B cell (primary cell): ENCODE measurements around the gene EPM2A. TPM values are rescaled to one million over a fixed set of nuclear protein-coding genes. Genes with fewer than 3 reads are reported as not detected.

Experiments used
- ATAC-seq: fragments of 200-7000 bp; cut with Tn5 transposase; one replicate; pipeline ENCODE4 v1.10.0; 2021; ENCODE audit warnings: low read depth, mild to moderate bottlenecking, moderate number of reproducible peaks, moderate library complexity
- CTCF ChIA-PET: fragments of 350-600 bp; sonication (Branson Sonifier 250); formaldehyde crosslinking; loops from one replicate; lab custom pipeline; 2021; ENCODE audit warnings: antibody characterized with exemption, inconsistent platforms; lab: Charles Lee
- POLR2A ChIA-PET: fragments of 350-600 bp; sonication (Branson Sonifier 250); formaldehyde crosslinking; loops from one replicate; lab custom pipeline; 2021; ENCODE audit warnings: antibody characterized with exemption; lab: Charles Lee
- DNase-seq: peaks from one replicate; pipeline ENCODE4 v3.0.0; 2013
- H2AFZ ChIP-seq: 2 replicates; pipeline ENCODE4 v1.6.1; 2012; ENCODE audit warnings: mild to moderate bottlenecking, low read depth, low read length; ENCODE audit not compliant: insufficient read depth, poor library complexity, severe bottlenecking
- H3K27ac ChIP-seq, 2 donors: 1 replicate in 1 of 2; 2 replicates in 1 of 2; pipeline ENCODE4 v1.5.1; 2012 to 2013; ENCODE audit warnings: low read length in 2 of 2, mild to moderate bottlenecking in 2 of 2, moderate library complexity in 1 of 2
- H3K27me3 ChIP-seq, 4 experiments: fragments of 200-600 bp in 1 of 4; sonication (generic) in 1 of 4; replicated peaks in 1 of 4; 1 replicate in 2 of 4; 2 replicates in 2 of 4; pipeline versions ENCODE4 v1.6.1 to v1.7.0; 2013 to 2016; ENCODE audit warnings: low read length in 3 of 4, mild to moderate bottlenecking in 2 of 4, mixed read lengths in 1 of 4, moderate library complexity in 1 of 4; ENCODE audit not compliant: insufficient read depth in 4 of 4, control insufficient read depth in 3 of 4; ENCODE audit errors: control extremely low read depth in 1 of 4
- H3K36me3 ChIP-seq, 2 experiments: replicated peaks in 1 of 2; 1 replicate in 1 of 2; 2 replicates in 1 of 2; pipeline versions ENCODE4 v1.6.1 to v1.7.1; 2013; ENCODE audit warnings: low read length in 1 of 2; ENCODE audit not compliant: insufficient read depth in 2 of 2, control insufficient read depth in 1 of 2; ENCODE audit errors: control extremely low read depth in 1 of 2, extremely low read depth in 1 of 2
- H3K4me1 ChIP-seq, 2 donors: fragments of 200-600 bp in 1 of 2; sonication (generic) in 1 of 2; 1 replicate in 1 of 2; 2 replicates in 1 of 2; pipeline versions ENCODE4 v1.5.1 to v1.6.1; 2013 to 2017; ENCODE audit warnings: low read length in 2 of 2; ENCODE audit not compliant: control insufficient read depth in 2 of 2, insufficient read depth in 2 of 2
- H3K4me2 ChIP-seq: replicated peaks from 2 replicates; pipeline ENCODE3; 2012; ENCODE audit warnings: mild to moderate bottlenecking, low read depth, low read length; ENCODE audit not compliant: poor library complexity, severe bottlenecking
- H3K4me3 ChIP-seq, 5 experiments: fragments of 200-600 bp in 1 of 5; sonication (generic) in 1 of 5; 1 replicate in 3 of 5; 2 replicates in 2 of 5; pipeline versions ENCODE4 v1.5.1 to v1.7.0; 2011 to 2016; ENCODE audit warnings: low read length in 4 of 5, mild to moderate bottlenecking in 4 of 5, low read depth in 2 of 5, control low read depth in 1 of 5, moderate library complexity in 1 of 5; ENCODE audit not compliant: insufficient read depth in 1 of 5; ENCODE audit errors: control extremely low read depth in 1 of 5, extremely low read depth in 1 of 5
- H3K79me2 ChIP-seq: fragments of 200-600 bp; sonication (generic); one replicate; pipeline ENCODE4 v1.6.0; 2016; ENCODE audit warnings: low read length; ENCODE audit not compliant: control insufficient read depth, insufficient read depth
- H3K9ac ChIP-seq: fragments of 200-600 bp; sonication (generic); 2 replicates; pipeline ENCODE4 v1.6.1; 2017; ENCODE audit warnings: mild to moderate bottlenecking, low read length, moderate library complexity
- H3K9me3 ChIP-seq, 3 donors: one replicate each; pipeline versions ENCODE4 v1.6.1 to v1.7.1; 2013; ENCODE audit warnings: low read length in 2 of 3; ENCODE audit not compliant: control insufficient read depth in 2 of 3, insufficient read depth in 1 of 3; ENCODE audit errors: control extremely low read depth in 1 of 3
- H4K20me1 ChIP-seq: 2 replicates; pipeline ENCODE4 v1.6.0; 2012; ENCODE audit warnings: mild to moderate bottlenecking, low read length; ENCODE audit not compliant: insufficient read depth, control insufficient read depth, poor library complexity, severe bottlenecking
- H3K27ac Mint-ChIP-seq: one replicate; pipeline ENCODE4 v1.8.0; 2021; ENCODE audit warnings: mixed read lengths
- H3K27me3 Mint-ChIP-seq: one replicate; pipeline ENCODE4 v1.8.0; 2021; ENCODE audit warnings: mixed read lengths
- H3K4me1 Mint-ChIP-seq: one replicate; pipeline ENCODE4 v1.8.0; 2021; ENCODE audit warnings: mixed read lengths
- H3K4me3 Mint-ChIP-seq: one replicate; pipeline ENCODE4 v1.8.0; 2021; ENCODE audit warnings: mixed read lengths
- H3K9me3 Mint-ChIP-seq: one replicate; pipeline ENCODE4 v1.8.0; 2022; ENCODE audit warnings: mixed read lengths; ENCODE audit not compliant: insufficient read depth
- CTCF ChIP-seq: fragments of 200-600 bp; IDR thresholded peaks from one replicate; pipeline ENCODE4 v1.8.0; 2022; ENCODE audit warnings: antibody characterized with exemption, mild to moderate bottlenecking
- EZH2 ChIP-seq: IDR thresholded peaks from 2 replicates; pipeline ENCODE4 v1.6.1; 2012; ENCODE audit warnings: borderline replicate concordance, low read depth, mild to moderate bottlenecking, moderate library complexity, low read length; ENCODE audit not compliant: insufficient read depth, poor library complexity, severe bottlenecking
- WGBS: methylation state at CpG from one replicate; pipeline ENCODE4 v1.1.5; 2013; ENCODE audit warnings: missing lambda C conversion rate; ENCODE audit not compliant: insufficient coverage; 5-methylcytosine and 5-hydroxymethylcytosine counted together
- intact Hi-C: fragments of 100-400 bp; cut with micrococcal nuclease; formaldehyde crosslinking; loops from one replicate; pipeline ENCODE4 v1.10.0; 2022
- polyA plus RNA-seq: library from polyadenylated mRNA; depleted of rRNA; stranded (reverse); fragments of >200 nt; gene quantifications from 2 replicates; pipeline ENCODE4 v1.2.3, GENCODE V29; 2012
- total RNA-seq, 2 donors: library from RNA; stranded (reverse); fragments of 120-200 nt in 1 of 2; gene quantifications; 1 replicate in 1 of 2; 2 replicates in 1 of 2; pipeline versions ENCODE4 v1.2.3 to v1.2.4, GENCODE V29; 2013 to 2022

The EPM2A gene
- total and polyA plus RNA-seq, 2 donors (not counting 1 experiment from before 2014, with no cell fraction given): 6.2 to 17.0 TPM

GRCh38 chr6:145643760-145644159 lies 91.6 kb downstream of the EPM2A start:
- Mint-ChIP-seq H3K27me3 (no peaks in the 10 kb centered on the region), H3K4me3 (no peak overlapping the region), H3K4me1 (peaks cover 1% of the 10 kb centered on the region), H3K27ac (no peak overlapping the region), H3K9me3 (no peaks in the 10 kb centered on the region)
- Histone ChIP-seq H3K27me3 (no peaks in the 10 kb centered on the region), H3K36me3 (no peaks in the 10 kb centered on the region), H2AFZ (no peak overlapping the region), H3K4me2 (no peak overlapping the region), H3K4me3 (no peak overlapping the region), H4K20me1 (no peaks in the 10 kb centered on the region), H3K4me1 (no peaks in the 10 kb centered on the region), H3K79me2 (no peaks in the 10 kb centered on the region), H3K9ac (no peak overlapping the region), H3K27ac (no peak overlapping the region), H3K9me3 (no peaks in the 10 kb centered on the region)
- ChIA-PET POLR2A (no interaction called here), CTCF (interaction anchor here (1.0 to 2.2 kb wide), 2 partner anchors 9 to 10 kb away, joined by 4 to 14 read pairs; no protein-coding TSS in a partner anchor)
- no peak for TF ChIP-seq CTCF
- no peak for TF ChIP-seq EZH2
- DNase-seq (no peak), ATAC-seq (no peak)
- no CpG with 5 or more reads among the region's 3 CpGs for WGBS
- intact Hi-C loops: no loop called here

GRCh38 chr6:145633981-145634627 lies 101.2 kb downstream of the EPM2A start:
- no peaks in the 10 kb centered on the region for H3K27me3 ChIP-seq
- H3K9ac ChIP-seq: no peak overlapping the region
- no peak overlapping the region for H2AFZ ChIP-seq
- peaks cover 8% of the 10 kb centered on the region for H3K4me1 Mint-ChIP-seq
- H4K20me1 ChIP-seq: no peaks in the 10 kb centered on the region
- H3K9me3 ChIP-seq: no peaks in the 10 kb centered on the region
- H3K27ac ChIP-seq: no peak overlapping the region
- H3K4me3 ChIP-seq: no peak overlapping the region
- H3K4me2 ChIP-seq: no peak overlapping the region
- H3K36me3 ChIP-seq: peaks cover 0 to 1% of the 10 kb centered on the region in 2 experiments
- 62% methylated on average over 10 of the region's 11 CpGs for WGBS
- TF ChIP-seq CTCF (peak; percentile 98), EZH2 (no peak)
- no peak overlapping the region for H3K4me3 Mint-ChIP-seq
- no peak overlapping the region for H3K27ac Mint-ChIP-seq
- CTCF ChIA-PET: interaction anchor here (0.6 to 3.1 kb wide), 20 partner anchors 10 to 1606 kb away, joined by 3 to 21 read pairs (median 4); no protein-coding TSS in a partner anchor
- intact Hi-C loops: loop anchor here (2.0 to 5.0 kb wide), 2 partner anchors 253 to 1051 kb away; no protein-coding TSS in a partner anchor
- POLR2A ChIA-PET: no interaction called here
- DNase-seq (peak; percentile 73), ATAC-seq (peak; percentile 69)
- H3K4me1 ChIP-seq: peaks cover 0 to 3% of the 10 kb centered on the region in 2 donors
- H3K27me3 Mint-ChIP-seq: no peaks in the 10 kb centered on the region
- H3K79me2 ChIP-seq: no peaks in the 10 kb centered on the region
- H3K9me3 Mint-ChIP-seq: no peaks in the 10 kb centered on the region
